ENCODE measurements around the gene OTOP3.

The OTOP3 gene

GRCh38 chr17:74971069-74971841 lies 35.6 kb downstream of the OTOP3 start:
- TF ChIP-seq CTCF (IDR thresholded peaks at IDR 0.05; ENCODE audit: control insufficient read depth, extremely low read depth, insufficient read depth) = no peak
- no peak for DNase-seq (ENCODE audit: low read depth)
- H3K4me3 ChIP-seq (ENCODE audit: low read depth, low read length) = peak overlapping the region; percentile 87

GRCh38 chr17:74971842-74972106 lies 36.1 kb downstream of the OTOP3 start:
- DNase-seq (ENCODE audit: low read depth) = no peak
- H3K4me3 ChIP-seq (ENCODE audit: low read depth, low read length) = peak overlapping the region; percentile 87
- TF ChIP-seq CTCF (IDR thresholded peaks at IDR 0.05; ENCODE audit: control insufficient read depth, extremely low read depth, insufficient read depth) = no peak

- no peak for TF ChIP-seq CTCF (IDR thresholded peaks at IDR 0.05; ENCODE audit: control insufficient read depth, extremely low read depth, insufficient read depth)
- peak within 1 kb of the TSS; percentile 87 for H3K4me3 ChIP-seq (ENCODE audit: low read depth, low read length)
- DNase-seq (ENCODE audit: low read depth) = peak; percentile 46
These were observed 36.6 kb downstream of the OTOP3 start, which contains the start of gene HID1 for GRCh38 chr17:74972107-74972972. Gene HID1, minus strand, starts transcription at chr17:74972759. Its CDS starts 103 bp downstream, at chr17:74972656.

- no peak for TF ChIP-seq CTCF (IDR thresholded peaks at IDR 0.05; ENCODE audit: control insufficient read depth, extremely low read depth, insufficient read depth)
- H3K4me3 ChIP-seq (ENCODE audit: low read depth, low read length) = peak overlapping the region; percentile 87
- DNase-seq (ENCODE audit: low read depth) = no peak
These were observed 37.3 kb downstream of the OTOP3 start for GRCh38 chr17:74972973-74973328.

GRCh38 chr17:74975943-74976342 lies 40.2 kb downstream of the OTOP3 start:
- no peak for TF ChIP-seq CTCF (IDR thresholded peaks at IDR 0.05; ENCODE audit: control insufficient read depth, extremely low read depth, insufficient read depth)
- no peak for DNase-seq (ENCODE audit: low read depth)
- H3K4me3 ChIP-seq (ENCODE audit: low read depth, low read length) = no peak overlapping the region

- no peak overlapping the region for H3K4me3 ChIP-seq (ENCODE audit: low read depth, low read length)
- no peak for DNase-seq (ENCODE audit: low read depth)
- TF ChIP-seq CTCF (IDR thresholded peaks at IDR 0.05; ENCODE audit: control insufficient read depth, extremely low read depth, insufficient read depth) = no peak
These were observed 42.1 kb downstream of the OTOP3 start for GRCh38 chr17:74977802-74978201.
